GM21717 (cell line): ENCODE measurements around the gene CDK4.
"Not testable (repeated sequence)": the region's sequence is repeated elsewhere in the genome, so short reads cannot be mapped to it uniquely, and the experiment has no call there.

Experiments
- ATAC-seq: cut with Tn5 transposase; IDR thresholded peaks from one replicate; pipeline ENCODE4 v1.9.1; 2021; ENCODE audit warnings: mild to moderate bottlenecking, moderate library complexity; ENCODE audit not compliant: unreplicated experiment

Gene CDK4

DNA sequence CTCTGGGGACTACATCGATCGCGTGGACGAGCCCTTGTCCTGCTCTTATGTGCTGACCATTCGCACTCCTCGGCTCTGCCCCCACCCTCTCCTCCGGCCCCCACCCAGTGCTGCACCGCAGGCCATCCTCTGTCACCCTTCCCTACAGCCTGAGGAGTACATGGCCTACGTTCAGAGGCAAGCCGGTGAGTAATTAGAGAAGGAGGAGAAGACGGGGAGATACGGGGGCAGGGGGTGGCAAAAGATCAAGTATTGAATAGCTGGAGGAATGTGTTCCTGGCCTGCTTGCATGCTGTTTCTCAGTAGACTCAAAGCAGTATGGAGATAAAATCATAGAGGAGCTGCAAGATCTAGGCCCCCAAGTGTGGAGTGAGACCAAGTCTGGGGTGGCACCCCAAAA is 36.3 kb downstream of the CDK4 start:
- no peak for ATAC-seq

DNA sequence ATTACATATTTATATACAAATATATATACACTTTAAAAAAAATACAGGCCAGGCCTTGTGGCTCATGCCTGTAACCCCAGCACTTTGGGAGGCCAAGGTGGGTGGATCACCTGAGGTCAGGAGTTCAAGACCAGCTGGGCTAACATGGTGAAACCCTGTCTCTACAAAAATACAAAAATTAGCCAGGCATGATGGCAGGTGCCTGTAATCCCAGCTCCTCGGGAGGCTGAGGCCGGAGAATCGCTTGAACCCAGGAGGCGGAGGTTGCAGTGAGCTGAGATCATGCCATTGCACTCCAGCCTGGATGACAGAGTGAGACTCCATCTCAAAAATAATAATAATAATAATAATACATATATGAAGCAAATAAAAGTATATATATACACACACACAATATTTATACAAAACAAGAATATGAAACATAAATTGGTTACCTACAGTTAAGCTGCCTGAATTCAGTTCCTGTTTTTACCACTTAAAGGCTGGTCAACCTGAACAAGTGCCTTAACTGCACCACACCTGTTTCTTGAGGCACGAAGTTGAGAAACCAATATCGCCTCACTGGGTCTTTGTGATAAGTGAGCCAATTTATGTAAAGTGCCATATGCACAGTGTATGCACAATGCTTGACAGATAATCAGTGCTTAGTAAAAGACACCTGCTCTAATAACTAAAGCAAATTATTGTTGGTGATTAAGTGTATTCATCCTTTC is 36.9 kb downstream of the CDK4 start:
- ATAC-seq, result not testable (repeated sequence)

DNA sequence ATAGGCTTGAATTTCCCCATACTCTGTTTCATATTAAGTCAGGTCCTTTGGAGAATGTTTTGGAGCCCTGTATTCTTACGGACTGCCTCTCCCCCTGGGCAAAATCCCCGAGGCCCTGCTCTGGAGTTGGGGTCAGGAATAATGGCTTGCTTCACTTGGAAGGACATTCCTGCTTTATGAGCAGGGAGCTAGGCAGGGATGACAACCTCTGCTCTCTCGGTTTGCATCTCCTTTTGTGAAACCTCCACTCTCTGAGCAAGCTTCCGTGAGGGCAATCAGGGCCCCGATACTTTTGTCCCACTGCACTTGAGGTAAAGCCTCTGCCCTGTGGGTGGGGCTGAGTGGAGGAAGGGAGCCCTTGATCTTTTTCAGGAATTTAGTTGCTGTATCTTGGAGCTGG is 38.9 kb downstream of the CDK4 start:
- no peak for ATAC-seq

- no peak for ATAC-seq
Measured at GRCh38 chr12:57712701-57713100, 39.4 kb downstream of the CDK4 start.

- no peak for ATAC-seq
Measured at GRCh38 chr12:57708296-57708695, 43.8 kb downstream of the CDK4 start.

DNA sequence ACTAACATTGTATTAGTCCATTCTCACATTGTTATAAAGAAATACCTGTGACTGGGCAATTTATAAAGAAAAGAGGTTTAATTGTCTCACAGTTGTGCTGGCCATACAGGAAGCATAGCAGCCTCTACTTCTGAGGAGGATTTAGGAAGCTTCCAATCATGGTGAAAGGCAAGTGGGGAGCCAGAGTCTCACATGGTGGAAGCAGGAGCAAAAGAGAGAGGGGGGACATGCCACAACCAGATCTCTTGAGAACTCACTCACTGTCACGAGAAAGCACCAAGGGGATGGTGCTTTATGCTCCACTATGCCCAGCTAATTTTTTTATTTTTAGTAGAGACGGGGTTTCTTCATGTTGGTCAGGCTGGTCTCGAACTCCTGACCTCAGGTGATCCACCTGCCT is 44.9 kb downstream of the CDK4 start:
- no peak for ATAC-seq

- ATAC-seq, result no peak
Measured at GRCh38 chr12:57700317-57700716, 51.8 kb downstream of the CDK4 start.

DNA sequence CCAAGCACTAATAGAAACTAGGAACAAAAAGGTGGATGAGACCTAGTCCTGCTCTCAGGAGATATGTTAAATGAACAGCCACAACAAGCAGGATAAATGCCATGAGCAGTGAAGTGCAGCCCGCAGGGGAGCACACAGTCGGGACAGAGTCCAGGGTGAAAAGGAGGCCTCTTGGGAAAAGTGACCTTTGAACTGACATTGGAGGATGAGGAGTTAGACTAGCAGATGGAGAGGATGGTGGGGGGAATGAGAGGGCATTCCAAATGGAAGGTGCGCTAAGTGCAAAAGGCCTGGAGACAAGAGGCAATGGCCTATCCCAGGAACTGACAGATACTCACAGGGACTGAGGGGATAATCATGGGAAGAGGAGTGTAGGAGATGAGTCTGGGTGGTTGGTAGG is 53.7 kb downstream of the CDK4 start:
- no peak for ATAC-seq
